Suprapubic skin (tissue), 4 donors: ENCODE data around the gene CRACR2B.

Experiments used
- POLR2A ChIP-seq, 2 donors: fragments of 450-650 bp; IDR thresholded peaks; one replicate each; pipeline ENCODE4 v1.6.1; 2017; ENCODE audit warnings: antibody characterized with exemption in 2 of 2, mild to moderate bottlenecking in 2 of 2, moderate library complexity in 2 of 2
- POLR2AphosphoS5 ChIP-seq, 3 donors: sonication (generic); formaldehyde crosslinking; IDR thresholded peaks; one replicate each; pipeline ENCODE4 v1.6.1; 2017; ENCODE audit warnings: antibody characterized with exemption in 3 of 3
- TF ChIP-seq, protein P1 (sequence below), 2 donors: fragments of 200-600 bp in 1 of 2; fragments of 450-650 bp in 1 of 2; sonication (generic) in 1 of 2; IDR thresholded peaks; one replicate each; pipeline ENCODE4 v1.5.1; 2016 to 2019; ENCODE audit warnings: antibody characterized with exemption in 2 of 2, mild to moderate bottlenecking in 1 of 2, moderate library complexity in 1 of 2

DNA sequence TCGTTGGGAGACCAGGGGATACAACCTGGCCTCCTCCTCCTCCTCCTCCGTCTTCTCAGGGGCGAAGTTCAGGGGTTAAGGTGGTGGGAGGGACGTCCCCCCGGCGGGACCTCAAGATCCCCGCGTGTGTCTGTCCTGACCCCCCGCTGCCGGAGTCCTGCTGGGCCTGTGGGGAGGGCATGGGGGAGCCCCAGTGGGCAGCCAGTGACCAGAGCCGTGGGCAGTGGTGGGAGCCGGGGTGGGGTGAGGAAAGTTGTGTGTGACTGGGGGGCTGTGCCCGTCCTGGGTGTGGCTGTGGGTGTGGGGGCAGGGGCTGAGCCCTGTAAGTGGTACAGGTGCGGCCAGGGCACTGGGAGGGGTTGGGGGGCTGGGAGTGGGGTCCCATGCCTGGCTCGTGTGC lies 25.0 kb downstream of the CRACR2B start:
- TF ChIP-seq POLR2AphosphoS5 (IDR thresholded peaks at IDR 0.05): no peak
- TF ChIP-seq, protein P1, sequence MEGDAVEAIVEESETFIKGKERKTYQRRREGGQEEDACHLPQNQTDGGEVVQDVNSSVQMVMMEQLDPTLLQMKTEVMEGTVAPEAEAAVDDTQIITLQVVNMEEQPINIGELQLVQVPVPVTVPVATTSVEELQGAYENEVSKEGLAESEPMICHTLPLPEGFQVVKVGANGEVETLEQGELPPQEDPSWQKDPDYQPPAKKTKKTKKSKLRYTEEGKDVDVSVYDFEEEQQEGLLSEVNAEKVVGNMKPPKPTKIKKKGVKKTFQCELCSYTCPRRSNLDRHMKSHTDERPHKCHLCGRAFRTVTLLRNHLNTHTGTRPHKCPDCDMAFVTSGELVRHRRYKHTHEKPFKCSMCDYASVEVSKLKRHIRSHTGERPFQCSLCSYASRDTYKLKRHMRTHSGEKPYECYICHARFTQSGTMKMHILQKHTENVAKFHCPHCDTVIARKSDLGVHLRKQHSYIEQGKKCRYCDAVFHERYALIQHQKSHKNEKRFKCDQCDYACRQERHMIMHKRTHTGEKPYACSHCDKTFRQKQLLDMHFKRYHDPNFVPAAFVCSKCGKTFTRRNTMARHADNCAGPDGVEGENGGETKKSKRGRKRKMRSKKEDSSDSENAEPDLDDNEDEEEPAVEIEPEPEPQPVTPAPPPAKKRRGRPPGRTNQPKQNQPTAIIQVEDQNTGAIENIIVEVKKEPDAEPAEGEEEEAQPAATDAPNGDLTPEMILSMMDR (IDR thresholded peaks at IDR 0.05): no peak
- TF ChIP-seq POLR2A (IDR thresholded peaks at IDR 0.05): no peak
